Gastrocnemius medialis (tissue), 4 donors: Measurements from ENCODE around the gene ARHGAP32. TPM values are rescaled to one million over a fixed set of nuclear protein-coding genes. Genes with fewer than 3 reads are reported as not detected.
"Not testable (repeated sequence)": the region's sequence is repeated elsewhere in the genome, so short reads cannot be mapped to it uniquely, and the experiment has no call there.

Experiments
- ATAC-seq, 2 donors: fragments of 150-250 bp; one replicate each; pipeline ENCODE4 v1.9.1; 2016
- DNase-seq, 2 donors: peaks; one replicate each; pipeline ENCODE4 v3.0.0-alpha.2; 2019
- H3K27ac ChIP-seq, 4 donors: fragments of 200-600 bp; sonication (generic); 1 replicate in 1 of 4; 2 replicates in 3 of 4; pipeline ENCODE4 v1.5.1; 2016 to 2018; ENCODE audit warnings: mild to moderate bottlenecking in 2 of 4, moderate library complexity in 1 of 4
- H3K27me3 ChIP-seq, 3 donors: fragments of 200-600 bp; sonication (generic) in 2 of 3; 1 replicate in 1 of 3; 2 replicates in 2 of 3; pipeline versions ENCODE4 v1.5.1 to v1.6.0; 2016 to 2019; ENCODE audit warnings: mild to moderate bottlenecking in 1 of 3, moderate library complexity in 1 of 3
- H3K36me3 ChIP-seq, 2 donors: fragments of 200-600 bp; sonication (generic) in 1 of 2; one replicate each; pipeline ENCODE4 v1.5.1; 2017 to 2018
- H3K4me1 ChIP-seq, 2 donors: fragments of 200-600 bp; sonication (generic) in 1 of 2; one replicate each; pipeline ENCODE4 v1.5.1; 2016 to 2017; ENCODE audit warnings: mild to moderate bottlenecking in 2 of 2
- H3K4me3 ChIP-seq, 4 donors: fragments of 200-600 bp; sonication (generic) in 3 of 4; 1 replicate in 1 of 4; 2 replicates in 3 of 4; pipeline ENCODE4 v1.5.1; 2016 to 2019; ENCODE audit warnings: mild to moderate bottlenecking in 2 of 4
- H3K9me3 ChIP-seq, 3 donors: fragments of 200-600 bp; sonication (generic) in 2 of 3; 1 replicate in 1 of 3; 2 replicates in 2 of 3; pipeline ENCODE4 v1.5.1; 2016 to 2019
- POLR2A ChIP-seq, 2 donors: fragments of 450-650 bp; IDR thresholded peaks; one replicate each; pipeline ENCODE4 v1.6.1; 2017; ENCODE audit warnings: antibody characterized with exemption in 2 of 2, mild to moderate bottlenecking in 2 of 2, moderate library complexity in 2 of 2
- in situ Hi-C, 4 donors: fragments of 200-750 bp; cut with MboI; loops; one replicate each; pipeline versions ENCODE4 v1.15.0 to v1.8.0; 2017; ENCODE audit warnings: low sequenced_read_pairs in 4 of 4
- intact Hi-C: fragments of 100-400 bp; cut with DNase I; formaldehyde crosslinking; loops from one replicate; pipeline ENCODE4 v1.15.1; 2023; ENCODE audit warnings: low total_unique reads
- total RNA-seq, 4 donors: library from RNA; depleted of rRNA; stranded (reverse); fragments of >200 nt; gene quantifications; one replicate each; pipeline versions ENCODE4 v1.1.0 to v1.2.3, GENCODE V29; 2016
- TF ChIP-seq, protein P1 (sequence below), 5 experiments: fragments of 450-650 bp in 3 of 5; fragments of 200-600 bp in 2 of 5; sonication (generic) in 2 of 5; IDR thresholded peaks in 4 of 5; conservative IDR thresholded peaks in 1 of 5; 1 replicate in 4 of 5; 2 replicates in 1 of 5; pipeline ENCODE4 v1.5.1; 2016 to 2019; ENCODE audit warnings: antibody characterized with exemption in 5 of 5, mild to moderate bottlenecking in 3 of 5, moderate library complexity in 3 of 5

Gene ARHGAP32
- total RNA-seq, 4 donors from 2014 or later: 5.6 to 17.0 (median 7.8) TPM

DNA sequence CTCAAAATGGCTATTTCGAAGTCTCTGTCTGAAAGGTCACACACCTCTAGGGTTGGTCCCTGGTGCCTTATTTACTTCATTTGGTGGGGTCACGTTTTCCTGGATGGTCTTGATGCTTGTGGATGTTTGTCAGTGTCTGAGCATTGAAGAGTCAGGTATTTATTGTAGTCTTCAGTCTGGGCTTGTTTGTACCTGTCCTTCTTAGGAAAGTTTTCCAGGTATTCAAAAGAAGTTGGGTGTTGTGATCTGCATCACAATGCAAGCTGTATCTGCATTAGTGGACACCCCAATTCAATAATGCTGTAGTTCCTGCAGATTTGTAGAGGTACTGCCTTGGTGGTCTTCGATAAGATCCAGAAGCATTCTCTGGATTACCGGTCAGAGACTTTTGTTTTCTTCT is 186.0 kb downstream of the ARHGAP32 start:
- Histone ChIP-seq H3K4me1 (no peaks in the 10 kb centered on the region), H3K27me3 (no peaks in the 10 kb centered on the region), H3K27ac (no peak overlapping the region), H3K9me3 (peaks cover 0 to 7% (median 0%) of the 10 kb centered on the region in 3 donors), H3K4me3 (no peak overlapping the region), H3K36me3 (no peaks in the 10 kb centered on the region)
- intact Hi-C loops (no loop called here), in situ Hi-C loops (loop anchor here in 1 of 4 donors (25.0 kb wide), 2 partner anchors 94 to 331 kb away; no protein-coding TSS in a partner anchor)
- DNase-seq (no peak), ATAC-seq (no peak)
- TF ChIP-seq POLR2A (IDR thresholded peaks at IDR 0.05): no peak
- TF ChIP-seq, protein P1, sequence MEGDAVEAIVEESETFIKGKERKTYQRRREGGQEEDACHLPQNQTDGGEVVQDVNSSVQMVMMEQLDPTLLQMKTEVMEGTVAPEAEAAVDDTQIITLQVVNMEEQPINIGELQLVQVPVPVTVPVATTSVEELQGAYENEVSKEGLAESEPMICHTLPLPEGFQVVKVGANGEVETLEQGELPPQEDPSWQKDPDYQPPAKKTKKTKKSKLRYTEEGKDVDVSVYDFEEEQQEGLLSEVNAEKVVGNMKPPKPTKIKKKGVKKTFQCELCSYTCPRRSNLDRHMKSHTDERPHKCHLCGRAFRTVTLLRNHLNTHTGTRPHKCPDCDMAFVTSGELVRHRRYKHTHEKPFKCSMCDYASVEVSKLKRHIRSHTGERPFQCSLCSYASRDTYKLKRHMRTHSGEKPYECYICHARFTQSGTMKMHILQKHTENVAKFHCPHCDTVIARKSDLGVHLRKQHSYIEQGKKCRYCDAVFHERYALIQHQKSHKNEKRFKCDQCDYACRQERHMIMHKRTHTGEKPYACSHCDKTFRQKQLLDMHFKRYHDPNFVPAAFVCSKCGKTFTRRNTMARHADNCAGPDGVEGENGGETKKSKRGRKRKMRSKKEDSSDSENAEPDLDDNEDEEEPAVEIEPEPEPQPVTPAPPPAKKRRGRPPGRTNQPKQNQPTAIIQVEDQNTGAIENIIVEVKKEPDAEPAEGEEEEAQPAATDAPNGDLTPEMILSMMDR (IDR thresholded peaks at IDR 0.05 in 4 of 5, conservative IDR thresholded peaks at IDR 0.05 in 1 of 5): no peak

DNA sequence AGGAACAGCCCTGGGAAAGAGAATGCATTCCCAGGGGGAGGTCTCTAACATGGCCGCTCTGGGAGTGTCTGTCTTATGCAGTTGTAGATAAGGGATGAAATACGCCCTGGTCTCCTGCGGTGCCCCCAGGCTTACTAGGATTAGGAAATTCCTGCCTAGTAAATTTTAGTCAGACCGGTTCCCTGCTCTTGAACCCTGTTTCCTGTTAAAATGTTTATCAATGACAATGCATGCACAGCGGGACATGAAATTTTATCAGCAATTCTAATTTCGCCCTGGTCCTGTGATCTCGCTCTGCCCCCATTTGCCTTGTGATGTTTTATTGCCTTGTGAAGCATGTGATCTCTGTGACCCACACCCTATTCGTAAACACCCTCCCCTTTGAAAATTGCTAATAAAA is 193.0 kb downstream of the ARHGAP32 start:
- H3K9me3 ChIP-seq, H3K36me3 ChIP-seq, H3K4me1 ChIP-seq, H3K4me3 ChIP-seq, ATAC-seq, H3K27me3 ChIP-seq, in situ Hi-C loops, H3K27ac ChIP-seq, DNase-seq, intact Hi-C loops: not testable (repeated sequence)

DNA sequence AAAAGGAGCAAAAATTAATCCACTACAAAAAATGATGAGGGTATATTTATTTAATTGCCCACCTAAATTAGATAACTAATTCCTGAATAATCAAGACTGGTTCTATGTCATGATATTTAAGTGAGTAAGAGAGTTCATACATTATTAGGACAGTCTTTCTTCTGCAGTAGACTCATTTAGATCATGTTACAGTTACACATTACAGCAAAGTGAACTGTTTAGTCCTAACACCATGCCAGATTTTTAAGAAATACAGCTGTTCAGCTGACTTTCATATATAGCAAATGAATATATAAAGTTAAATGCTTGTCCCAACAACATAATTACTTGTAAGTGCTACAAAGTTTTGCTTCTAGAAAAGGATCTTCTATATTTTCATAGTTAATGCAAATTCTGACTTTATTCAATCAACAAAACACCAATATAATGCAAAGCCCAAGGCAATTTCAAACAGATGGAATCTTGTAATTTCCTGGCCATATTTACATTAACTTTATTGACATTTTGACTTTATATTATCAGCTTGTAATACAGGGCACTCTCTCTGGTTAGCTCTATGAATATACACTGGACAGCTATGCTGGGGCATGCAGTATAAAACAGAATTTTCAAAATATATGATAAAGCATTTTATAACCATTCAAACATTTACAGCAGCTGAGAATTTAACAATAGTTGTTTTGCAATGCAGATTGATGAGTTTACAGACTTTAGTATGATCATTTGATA is 203.7 kb downstream of the ARHGAP32 start:
- no peak for ATAC-seq

DNA sequence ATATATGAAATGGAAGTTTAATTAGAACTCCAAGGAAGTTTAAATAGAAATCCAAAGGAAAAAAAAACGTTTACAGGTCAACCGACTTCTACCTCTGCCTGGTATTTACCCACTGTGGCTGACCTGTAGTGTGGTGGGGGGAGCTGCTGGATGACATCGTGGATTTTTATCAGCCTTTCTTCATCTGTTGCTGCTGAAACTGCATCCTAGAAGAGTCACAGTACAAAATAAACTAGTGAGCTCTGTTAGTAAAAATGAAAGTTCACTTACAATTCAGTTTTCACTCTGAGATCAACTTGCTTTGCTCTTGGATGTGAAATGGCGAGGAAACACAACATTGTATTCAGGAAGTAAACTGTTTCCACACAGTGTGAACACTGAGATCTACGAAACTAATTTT is 206.2 kb downstream of the ARHGAP32 start:
- Histone ChIP-seq H3K27ac (no peak overlapping the region), H3K36me3 (peaks cover 0 to 15% of the 10 kb centered on the region in 2 donors), H3K9me3 (no peaks in the 10 kb centered on the region), H3K4me1 (no peaks in the 10 kb centered on the region), H3K4me3 (no peak overlapping the region), H3K27me3 (no peaks in the 10 kb centered on the region)
- DNase-seq (no peak), ATAC-seq (no peak)
- intact Hi-C loops: no loop called here
- in situ Hi-C loops: no loop called here
- TF ChIP-seq POLR2A (IDR thresholded peaks at IDR 0.05): no peak
- TF ChIP-seq, protein P1 (IDR thresholded peaks at IDR 0.05 in 4 of 5, conservative IDR thresholded peaks at IDR 0.05 in 1 of 5): no peak

More for the DNA sequence above, 203.7 kb downstream of the ARHGAP32 start:
- Histone ChIP-seq H3K4me3 (no peak overlapping the region), H3K4me1 (no peaks in the 10 kb centered on the region), H3K9me3 (no peaks in the 10 kb centered on the region), H3K27me3 (no peaks in the 10 kb centered on the region), H3K36me3 (peaks cover 0 to 8% of the 10 kb centered on the region in 2 donors), H3K27ac (no peak overlapping the region)
- TF ChIP-seq, protein P1 (IDR thresholded peaks at IDR 0.05 in 4 of 5, conservative IDR thresholded peaks at IDR 0.05 in 1 of 5): no peak
- no peak for TF ChIP-seq POLR2A (IDR thresholded peaks at IDR 0.05)
- in situ Hi-C loops: no loop called here
- intact Hi-C loops: no loop called here
- no peak for DNase-seq

DNA sequence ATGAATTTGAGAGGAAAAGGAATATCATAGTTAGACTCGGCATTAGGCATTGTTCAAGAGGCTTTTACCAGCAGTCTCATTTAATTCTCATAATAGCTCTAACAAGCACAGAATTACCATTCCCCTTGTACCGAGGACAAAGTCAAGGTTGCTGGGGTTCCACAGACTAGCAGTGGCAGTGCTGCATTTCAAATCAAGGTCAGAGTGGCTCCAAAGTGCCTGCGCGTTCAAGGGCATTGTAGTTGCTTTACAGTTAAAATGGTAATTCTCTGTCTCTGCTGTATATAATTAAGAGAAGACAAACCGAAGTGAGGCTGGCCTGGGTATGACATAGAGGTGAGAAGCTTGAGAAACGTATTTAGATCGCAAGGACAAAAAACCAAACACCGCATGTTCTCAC is 209.1 kb downstream of the ARHGAP32 start:
- in situ Hi-C loops (no loop called here), intact Hi-C loops (no loop called here)
- Histone ChIP-seq H3K4me1 (no peaks in the 10 kb centered on the region), H3K9me3 (no peaks in the 10 kb centered on the region), H3K4me3 (no peak overlapping the region), H3K36me3 (peaks cover 3 to 15% of the 10 kb centered on the region in 2 donors), H3K27me3 (no peaks in the 10 kb centered on the region), H3K27ac (no peak overlapping the region)
- ATAC-seq (no peak), DNase-seq (no peak)
- TF ChIP-seq, protein P1 (IDR thresholded peaks at IDR 0.05 in 4 of 5, conservative IDR thresholded peaks at IDR 0.05 in 1 of 5): no peak
- no peak for TF ChIP-seq POLR2A (IDR thresholded peaks at IDR 0.05)
